Measurements from ENCODE around the gene CCDC149. TPM values are rescaled to one million over a fixed set of nuclear protein-coding genes. Genes with fewer than 3 reads are reported as not detected.

CCDC149 gene
- total and polyA plus RNA-seq, 2 of the 8 experiments (the other 6 are each of a cell fraction or from before 2014, with no cell fraction given) = 2.2 to 5.6 TPM

- Histone ChIP-seq H3K14ac (ENCODE audit: insufficient read length) (no peak overlapping the region), H4K91ac (replicated peaks; ENCODE audit: insufficient read length, low read length) (no peak overlapping the region), H3K23me2 (ENCODE audit: low read depth, low read length) (no peaks in the 10 kb centered on the region), H3K4me2 (ENCODE audit: insufficient read depth in 1 of 2, low read depth in 2 of 2, low read length in 2 of 2) (no peak overlapping the region), H4K5ac (ENCODE audit: insufficient read length, low read depth, low read length) (no peak overlapping the region), H3K4me3 (ENCODE audit: extremely low read depth in 1 of 4, insufficient read depth in 2 of 4, low read depth in 3 of 4, low read length in 4 of 4) (no peak overlapping the region), H3K27ac (ENCODE audit: low read depth, low read length) (no peak overlapping the region), H3K79me1 (ENCODE audit: low read depth, low read length) (no peaks in the 10 kb centered on the region), H3K9me3 (ENCODE audit: insufficient read depth in 2 of 2, low read depth in 1 of 2, low read length in 1 of 2) (peaks cover 0 to 6% of the 10 kb centered on the region in 2 experiments; a peak in 2 of 4 replicates), H2BK5ac (ENCODE audit: low read depth, low read length) (no peak overlapping the region), H3K23ac (ENCODE audit: insufficient read length) (no peak overlapping the region), H4K8ac (ENCODE audit: extremely low read depth, insufficient read depth, low read length) (no peak overlapping the region), H3K18ac (ENCODE audit: extremely low read depth, low read length) (no peak overlapping the region), H3K27me3 (replicated peaks in 1 of 4; ENCODE audit: control insufficient read depth in 3 of 4, extremely low read depth in 1 of 4, insufficient read depth in 3 of 4, low read length in 3 of 4) (no peaks in the 10 kb centered on the region), H3K56ac (replicated peaks; ENCODE audit: insufficient read length, low read depth, low read length) (no peak overlapping the region), H2BK20ac (ENCODE audit: low read length) (no peak overlapping the region), H2BK12ac (ENCODE audit: low read depth, low read length) (no peak overlapping the region), H3K4ac (replicated peaks; ENCODE audit: insufficient read length, low read depth, low read length) (no peak overlapping the region), H3K36me3 (ENCODE audit: control insufficient read depth in 2 of 4, insufficient read depth in 4 of 4, low read length in 3 of 4) (peaks cover 0 to 2% (median 0%) of the 10 kb centered on the region in 4 experiments; a peak in 1 of 8 replicates), H2BK15ac (ENCODE audit: low read length) (no peak overlapping the region), H2AK5ac (ENCODE audit: low read depth, low read length) (no peak overlapping the region), H2AFZ (ENCODE audit: low read length) (no peak overlapping the region), H3K79me2 (ENCODE audit: control insufficient read depth in 1 of 2, insufficient read depth in 2 of 2, low read length in 2 of 2) (no peaks in the 10 kb centered on the region), H4K20me1 (replicated peaks in 1 of 2; ENCODE audit: control insufficient read depth in 1 of 2, insufficient read depth in 2 of 2, low read length in 2 of 2) (no peaks in the 10 kb centered on the region), H3K9ac (replicated peaks in 1 of 4; ENCODE audit: extremely low read depth in 1 of 4, low read depth in 3 of 4, low read length in 3 of 4) (no peak overlapping the region), H3K4me1 (replicated peaks in 1 of 4; ENCODE audit: control insufficient read depth in 3 of 4, insufficient read depth in 4 of 4, low read length in 3 of 4) (peaks cover 0 to 5% (median 0%) of the 10 kb centered on the region in 4 experiments; a peak in 2 of 7 replicates), H2BK120ac (replicated peaks; ENCODE audit: low read depth, low read length) (no peak overlapping the region)
- FAIRE-seq = no peak
- DNase-seq (ENCODE audit: low read depth in 1 of 2, low spot score in 2 of 2) = no peak
- 85% methylated on average over 1 of the region's 1 CpG; no CpG with 5 or more reads in 1 of the 2 experiments for WGBS, 2 experiments (ENCODE audit: extremely low coverage in 1 of 2, insufficient coverage in 1 of 2, insufficient read length in 1 of 2, insufficient replicate concordance in 2 of 2, low coverage in 1 of 2, low lambda C conversion rate in 2 of 2, missing lambda C conversion rate in 1 of 2)
- CTCF ChIA-PET (ENCODE audit: partially characterized antibody) = interaction anchor here (1.4 to 2.0 kb wide), 2 partner anchors 8 to 39 kb away, joined by 3 to 8 read pairs; no protein-coding TSS in a partner anchor
- POLR2A ChIA-PET (ENCODE audit: partially characterized antibody) = no interaction called here
- TF ChIP-seq USF2 (IDR thresholded peaks at IDR 0.05; ENCODE audit: low read length) (no peak), GABPA (IDR thresholded peaks at IDR 0.05; ENCODE audit: borderline replicate concordance, insufficient read depth, low read length) (no peak), CREB1 (IDR thresholded peaks at IDR 0.05) (no peak), TAF1 (IDR thresholded peaks at IDR 0.05; ENCODE audit: low read depth, low read length) (no peak), EGR1 (IDR thresholded peaks at IDR 0.05; ENCODE audit: borderline replicate concordance, low read depth, low read length) (no peak), BCL11A (IDR thresholded peaks at IDR 0.05; ENCODE audit: low read depth in 2 of 2, low read length in 2 of 2) (no peak), SRF (IDR thresholded peaks at IDR 0.05; ENCODE audit: low read depth, low read length) (no peak), SAP30 (IDR thresholded peaks at IDR 0.05; ENCODE audit: insufficient read depth, insufficient replicate concordance, low read length) (no peak), EP300 (IDR thresholded peaks at IDR 0.05; ENCODE audit: borderline replicate concordance in 1 of 2, low read depth in 2 of 2, low read length in 2 of 2) (no peak), PHF8 (conservative IDR thresholded peaks at IDR 0.05; ENCODE audit: low read depth, low read length) (no peak), SP1 (IDR thresholded peaks at IDR 0.05; ENCODE audit: low read depth, low read length) (no peak), POLR2AphosphoS5 (IDR thresholded peaks at IDR 0.05; ENCODE audit: low read depth, low read length) (no peak)
- TF ChIP-seq, protein P1, sequence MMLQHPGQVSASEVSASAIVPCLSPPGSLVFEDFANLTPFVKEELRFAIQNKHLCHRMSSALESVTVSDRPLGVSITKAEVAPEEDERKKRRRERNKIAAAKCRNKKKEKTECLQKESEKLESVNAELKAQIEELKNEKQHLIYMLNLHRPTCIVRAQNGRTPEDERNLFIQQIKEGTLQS (IDR thresholded peaks at IDR 0.05; ENCODE audit: insufficient read depth, low read depth, low read length) = no peak
These were observed 10.7 kb upstream of the CCDC149 start for GRCh38 chr4:24923550-24923949.
